ENCODE results near the gene ZNF19. TPM values are rescaled to one million over a fixed set of nuclear protein-coding genes. Genes with fewer than 3 reads are reported as not detected.

Gene ZNF19
- total RNA-seq, 2 experiments from 2014 or later = 3.7 to 3.9 TPM

DNA sequence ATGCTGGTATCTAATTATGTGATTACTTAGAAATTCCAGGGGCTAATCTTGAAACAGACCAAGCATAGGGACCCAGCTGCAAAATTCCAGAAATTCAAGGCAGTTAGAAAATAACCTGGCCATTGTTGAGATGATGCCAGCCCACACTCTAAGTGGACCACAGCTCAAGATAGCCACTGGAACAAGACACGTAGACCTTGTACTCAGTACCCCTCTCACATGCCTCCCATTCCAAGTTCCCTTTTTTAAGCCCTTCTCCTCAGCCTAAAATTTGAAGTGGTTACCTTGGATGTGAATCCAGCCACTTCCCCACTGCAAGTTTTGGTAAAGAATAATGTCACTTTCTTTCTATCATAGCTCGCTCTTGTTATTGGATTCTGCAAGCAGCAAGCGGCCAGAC is 4.1 kb upstream of the ZNF19 start:
- TF ChIP-seq, protein P1, sequence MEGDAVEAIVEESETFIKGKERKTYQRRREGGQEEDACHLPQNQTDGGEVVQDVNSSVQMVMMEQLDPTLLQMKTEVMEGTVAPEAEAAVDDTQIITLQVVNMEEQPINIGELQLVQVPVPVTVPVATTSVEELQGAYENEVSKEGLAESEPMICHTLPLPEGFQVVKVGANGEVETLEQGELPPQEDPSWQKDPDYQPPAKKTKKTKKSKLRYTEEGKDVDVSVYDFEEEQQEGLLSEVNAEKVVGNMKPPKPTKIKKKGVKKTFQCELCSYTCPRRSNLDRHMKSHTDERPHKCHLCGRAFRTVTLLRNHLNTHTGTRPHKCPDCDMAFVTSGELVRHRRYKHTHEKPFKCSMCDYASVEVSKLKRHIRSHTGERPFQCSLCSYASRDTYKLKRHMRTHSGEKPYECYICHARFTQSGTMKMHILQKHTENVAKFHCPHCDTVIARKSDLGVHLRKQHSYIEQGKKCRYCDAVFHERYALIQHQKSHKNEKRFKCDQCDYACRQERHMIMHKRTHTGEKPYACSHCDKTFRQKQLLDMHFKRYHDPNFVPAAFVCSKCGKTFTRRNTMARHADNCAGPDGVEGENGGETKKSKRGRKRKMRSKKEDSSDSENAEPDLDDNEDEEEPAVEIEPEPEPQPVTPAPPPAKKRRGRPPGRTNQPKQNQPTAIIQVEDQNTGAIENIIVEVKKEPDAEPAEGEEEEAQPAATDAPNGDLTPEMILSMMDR (conservative IDR thresholded peaks at IDR 0.05; ENCODE audit: low read length) = no peak
- no peak for TF ChIP-seq EZH2phosphoT487 (IDR thresholded peaks at IDR 0.05; ENCODE audit: borderline replicate concordance, low read depth, low read length)
- no peak for DNase-seq (ENCODE audit: low spot score)
- H3K4me3 ChIP-seq (ENCODE audit: low read depth, low read length, poor library complexity, severe bottlenecking) = no peak overlapping the region
- no peaks in the 10 kb centered on the region for H4K20me1 ChIP-seq (ENCODE audit: insufficient read depth, low read length)
- no peaks in the 10 kb centered on the region for H3K9me3 ChIP-seq (ENCODE audit: low read length)
- H3K27ac ChIP-seq (ENCODE audit: low read depth, low read length, poor library complexity, severe bottlenecking) = no peak overlapping the region
- no peaks in the 10 kb centered on the region for H3K36me3 ChIP-seq (ENCODE audit: insufficient read depth, low read length)
- no peaks in the 10 kb centered on the region for H3K4me1 ChIP-seq (ENCODE audit: insufficient read depth, low read length, poor library complexity, severe bottlenecking)
- H3K9me2 ChIP-seq (ENCODE audit: insufficient read depth, low read length) = no peaks in the 10 kb centered on the region
- no TSS peak for BruUV-seq (replicated peaks)
- H3K4me2 ChIP-seq (ENCODE audit: low read length) = no peak overlapping the region
- no peaks in the 10 kb centered on the region for H3K79me2 ChIP-seq (ENCODE audit: insufficient read depth, low read depth, low read length)
- intact Hi-C loops (cut with micrococcal nuclease; ENCODE audit: unreplicated experiment) = no loop called here
- ChIA-PET POLR2A (no interaction called here), CTCF (ENCODE audit: unreplicated experiment) (no interaction called here)
- no peak overlapping the region for H2AFZ ChIP-seq (ENCODE audit: low read length)

DNA sequence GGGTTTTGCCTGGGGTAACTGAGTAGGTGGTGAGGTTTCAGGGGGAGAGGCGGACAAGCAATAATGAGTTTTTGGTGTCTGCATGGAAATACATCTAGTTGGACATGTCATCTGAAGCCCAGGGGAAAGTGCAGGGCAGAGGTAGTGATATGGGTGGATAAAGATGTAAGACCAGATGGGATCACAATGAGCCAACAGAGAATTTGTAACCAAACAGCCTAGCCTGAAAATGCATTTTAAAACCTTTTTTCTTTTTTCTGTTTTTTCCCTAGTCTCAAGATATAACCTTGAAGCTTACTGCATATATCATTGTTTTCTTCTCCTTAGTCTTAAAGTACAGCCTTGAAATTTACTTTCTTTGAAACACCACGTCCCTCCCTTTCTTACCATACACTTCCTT is 3.7 kb upstream of the ZNF19 start:
- POLR2A ChIA-PET = no interaction called here
- H3K9me2 ChIP-seq (ENCODE audit: insufficient read depth, low read length) = no peaks in the 10 kb centered on the region
- no peaks in the 10 kb centered on the region for H4K20me1 ChIP-seq (ENCODE audit: insufficient read depth, low read length)
- no peaks in the 10 kb centered on the region for H3K9me3 ChIP-seq (ENCODE audit: low read length)
- no peaks in the 10 kb centered on the region for H3K36me3 ChIP-seq (ENCODE audit: insufficient read depth, low read length)
- BruUV-seq (replicated peaks) = no TSS peak
- H3K79me2 ChIP-seq (ENCODE audit: insufficient read depth, low read depth, low read length) = no peaks in the 10 kb centered on the region
- 0 out of 2 replicates have a peak overlapping the region, but pooled peaks have one; percentile 61 for H2AFZ ChIP-seq (ENCODE audit: low read length)
- no peak for DNase-seq (ENCODE audit: low spot score)
- no peak overlapping the region for H3K4me3 ChIP-seq (ENCODE audit: low read depth, low read length, poor library complexity, severe bottlenecking)
- TF ChIP-seq, protein P1 (conservative IDR thresholded peaks at IDR 0.05; ENCODE audit: low read length) = no peak
- H3K27ac ChIP-seq (ENCODE audit: low read depth, low read length, poor library complexity, severe bottlenecking) = no peak overlapping the region
- CTCF ChIA-PET (ENCODE audit: unreplicated experiment) = no interaction called here
- H3K4me2 ChIP-seq (ENCODE audit: low read length) = no peak overlapping the region
- no peaks in the 10 kb centered on the region for H3K4me1 ChIP-seq (ENCODE audit: insufficient read depth, low read length, poor library complexity, severe bottlenecking)
- intact Hi-C loops (cut with micrococcal nuclease; ENCODE audit: unreplicated experiment) = no loop called here

DNA sequence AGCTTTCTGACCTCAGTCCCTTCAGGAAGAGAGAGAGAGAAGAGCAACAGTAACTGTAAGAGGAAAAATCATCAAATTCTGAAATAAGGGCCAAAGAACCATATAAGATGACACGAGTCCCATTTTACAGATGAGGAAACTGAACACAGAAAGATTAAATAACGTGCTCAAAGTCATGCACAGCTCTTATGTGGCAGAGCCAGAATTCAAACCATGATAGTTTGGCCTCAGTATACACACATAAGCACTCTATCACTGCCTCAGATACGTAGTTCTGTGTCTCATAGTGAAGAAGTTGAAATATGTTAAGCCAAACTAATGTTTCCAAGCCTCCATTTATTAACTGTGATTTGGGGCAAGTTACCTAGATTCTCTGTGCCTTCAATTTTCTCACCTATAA is 1.9 kb upstream of the ZNF19 start:
- Histone ChIP-seq H4K20me1 (ENCODE audit: insufficient read depth, low read length) (no peaks in the 10 kb centered on the region), H3K27ac (ENCODE audit: low read depth, low read length, poor library complexity, severe bottlenecking) (no peak overlapping the region), H3K4me2 (ENCODE audit: low read length) (no peak overlapping the region), H3K9me3 (ENCODE audit: low read length) (no peaks in the 10 kb centered on the region), H3K9me2 (ENCODE audit: insufficient read depth, low read length) (no peaks in the 10 kb centered on the region), H3K4me3 (ENCODE audit: low read depth, low read length, poor library complexity, severe bottlenecking) (no peak overlapping the region), H3K36me3 (ENCODE audit: insufficient read depth, low read length) (no peaks in the 10 kb centered on the region), H3K79me2 (ENCODE audit: insufficient read depth, low read depth, low read length) (no peaks in the 10 kb centered on the region), H2AFZ (ENCODE audit: low read length) (no peak overlapping the region), H3K4me1 (ENCODE audit: insufficient read depth, low read length, poor library complexity, severe bottlenecking) (no peaks in the 10 kb centered on the region)
- POLR2A ChIA-PET = interaction anchor here (0.6 kb wide), 1 partner anchor 104 kb away, joined by 4 read pairs; no protein-coding TSS in a partner anchor
- CTCF ChIA-PET (ENCODE audit: unreplicated experiment) = no interaction called here
- TF ChIP-seq, protein P1 (conservative IDR thresholded peaks at IDR 0.05; ENCODE audit: low read length) = no peak
- no peak for TF ChIP-seq EZH2phosphoT487 (IDR thresholded peaks at IDR 0.05; ENCODE audit: borderline replicate concordance, low read depth, low read length)
- no TSS peak for BruUV-seq (replicated peaks)
- intact Hi-C loops (cut with micrococcal nuclease; ENCODE audit: unreplicated experiment) = no loop called here
- DNase-seq (ENCODE audit: low spot score) = no peak

All from OCI-LY7 (cell line).